ENCODE measurements around the gene CD80. TPM values are rescaled to one million over a fixed set of nuclear protein-coding genes. Genes with fewer than 3 reads are reported as not detected.

The CD80 gene
- total and polyA plus RNA-seq, 2 of the 8 experiments (the other 6 are each of a cell fraction or from before 2014, with no cell fraction given): 0.11 TPM; not detected in 1

GRCh38 chr3:119604878-119605277 is 45.5 kb upstream of the CD80 start:
- Histone ChIP-seq H3K56ac (replicated peaks; ENCODE audit: insufficient read length, low read depth, low read length) (no peak overlapping the region), H2BK5ac (ENCODE audit: low read depth, low read length) (no peak overlapping the region), H3K23ac (ENCODE audit: insufficient read length) (no peak overlapping the region), H2BK20ac (ENCODE audit: low read length) (no peak overlapping the region), H3K4me2 (ENCODE audit: insufficient read depth in 1 of 2, low read depth in 2 of 2, low read length in 2 of 2) (no peak overlapping the region), H4K5ac (ENCODE audit: insufficient read length, low read depth, low read length) (no peak overlapping the region), H4K20me1 (replicated peaks in 1 of 2; ENCODE audit: control insufficient read depth in 1 of 2, insufficient read depth in 2 of 2, low read length in 2 of 2) (no peaks in the 10 kb centered on the region), H2BK15ac (ENCODE audit: low read length) (no peak overlapping the region), H2AK5ac (ENCODE audit: low read depth, low read length) (no peak overlapping the region), H3K27ac (ENCODE audit: low read depth, low read length) (no peak overlapping the region), H3K4ac (replicated peaks; ENCODE audit: insufficient read length, low read depth, low read length) (no peak overlapping the region), H3K18ac (ENCODE audit: extremely low read depth, low read length) (no peak overlapping the region), H2BK120ac (replicated peaks; ENCODE audit: low read depth, low read length) (no peak overlapping the region), H3K4me1 (replicated peaks in 1 of 4; ENCODE audit: control insufficient read depth in 3 of 4, insufficient read depth in 4 of 4, low read length in 3 of 4) (peaks cover 0 to 3% (median 0%) of the 10 kb centered on the region in 4 experiments; a peak in 4 of 7 replicates), H3K79me2 (ENCODE audit: control insufficient read depth in 1 of 2, insufficient read depth in 2 of 2, low read length in 2 of 2) (no peaks in the 10 kb centered on the region), H3K14ac (ENCODE audit: insufficient read length) (no peak overlapping the region), H3K4me3 (ENCODE audit: extremely low read depth in 1 of 4, insufficient read depth in 2 of 4, low read depth in 3 of 4, low read length in 4 of 4) (no peak overlapping the region), H3K23me2 (ENCODE audit: low read depth, low read length) (no peaks in the 10 kb centered on the region; the same call in 1 of the 2 replicates), H2BK12ac (ENCODE audit: low read depth, low read length) (no peak overlapping the region), H3K9ac (replicated peaks in 1 of 4; ENCODE audit: extremely low read depth in 1 of 4, low read depth in 3 of 4, low read length in 3 of 4) (no peak overlapping the region), H3K79me1 (ENCODE audit: low read depth, low read length) (no peaks in the 10 kb centered on the region), H3K36me3 (ENCODE audit: control insufficient read depth in 2 of 4, insufficient read depth in 4 of 4, low read length in 3 of 4) (no peaks in the 10 kb centered on the region), H4K91ac (replicated peaks; ENCODE audit: insufficient read length, low read length) (no peak overlapping the region), H3K9me3 (ENCODE audit: insufficient read depth in 2 of 2, low read depth in 1 of 2, low read length in 1 of 2) (no peaks in the 10 kb centered on the region), H2AFZ (ENCODE audit: low read length) (no peak overlapping the region), H3K27me3 (replicated peaks in 1 of 4; ENCODE audit: control insufficient read depth in 3 of 4, extremely low read depth in 1 of 4, insufficient read depth in 3 of 4, low read length in 3 of 4) (no peaks in the 10 kb centered on the region), H4K8ac (ENCODE audit: extremely low read depth, insufficient read depth, low read length) (0 out of 2 replicates have a peak overlapping the region, but pooled peaks have one; percentile 59)
- WGBS, 2 experiments (ENCODE audit: extremely low coverage in 1 of 2, insufficient coverage in 1 of 2, insufficient read length in 1 of 2, insufficient replicate concordance in 2 of 2, low coverage in 1 of 2, low lambda C conversion rate in 2 of 2, missing lambda C conversion rate in 1 of 2): 84% methylated on average over 1 of the region's 1 CpG; no CpG with 5 or more reads in 1 of the 2 experiments
- DNase-seq (ENCODE audit: low read depth in 1 of 2, low spot score in 2 of 2): no peak
- ChIA-PET POLR2A (ENCODE audit: partially characterized antibody) (interaction anchor here (0.6 kb wide), 1 partner anchor 26 kb away, joined by 3 read pairs; no protein-coding TSS in a partner anchor), CTCF (ENCODE audit: partially characterized antibody) (interaction anchor here (0.6 to 1.1 kb wide), 3 partner anchors 23 to 77 kb away, joined by 3 read pairs; no protein-coding TSS in a partner anchor)
- no peak for FAIRE-seq
- TF ChIP-seq SIN3A (conservative IDR thresholded peaks at IDR 0.05 in 1 of 2, IDR thresholded peaks at IDR 0.05 in 1 of 2; ENCODE audit: low read depth in 1 of 2, low read length in 2 of 2): no peak
- TF ChIP-seq TEAD4 (IDR thresholded peaks at IDR 0.05; ENCODE audit: low read depth, low read length): no peak
- no peak for TF ChIP-seq MAX (IDR thresholded peaks at IDR 0.05)
- TF ChIP-seq POLR2AphosphoS5 (IDR thresholded peaks at IDR 0.05; ENCODE audit: low read depth, low read length): no peak
- no peak for TF ChIP-seq ATF3 (IDR thresholded peaks at IDR 0.05; ENCODE audit: insufficient read depth, low read depth, low read length)
- no peak for TF ChIP-seq GABPA (IDR thresholded peaks at IDR 0.05; ENCODE audit: borderline replicate concordance, insufficient read depth, low read length)
- TF ChIP-seq HDAC2 (IDR thresholded peaks at IDR 0.05; ENCODE audit: borderline replicate concordance in 1 of 2, low read depth in 2 of 2, low read length in 2 of 2): no peak
- no peak for TF ChIP-seq BACH1 (IDR thresholded peaks at IDR 0.05; ENCODE audit: low read length)
- TF ChIP-seq RAD21 (IDR thresholded peaks at IDR 0.05 in 1 of 2, conservative IDR thresholded peaks at IDR 0.05 in 1 of 2; ENCODE audit: low read depth in 2 of 2, low read length in 2 of 2): no peak
- no peak for TF ChIP-seq CTBP2 (IDR thresholded peaks at IDR 0.05; ENCODE audit: borderline replicate concordance, insufficient read depth, insufficient read length, low read length)
- TF ChIP-seq PHF8 (conservative IDR thresholded peaks at IDR 0.05; ENCODE audit: low read depth, low read length): no peak
- no peak for TF ChIP-seq HDAC6 (IDR thresholded peaks at IDR 0.05; ENCODE audit: low read depth, low read length)
